Measurements from ENCODE around the gene PACRG.

DNA sequence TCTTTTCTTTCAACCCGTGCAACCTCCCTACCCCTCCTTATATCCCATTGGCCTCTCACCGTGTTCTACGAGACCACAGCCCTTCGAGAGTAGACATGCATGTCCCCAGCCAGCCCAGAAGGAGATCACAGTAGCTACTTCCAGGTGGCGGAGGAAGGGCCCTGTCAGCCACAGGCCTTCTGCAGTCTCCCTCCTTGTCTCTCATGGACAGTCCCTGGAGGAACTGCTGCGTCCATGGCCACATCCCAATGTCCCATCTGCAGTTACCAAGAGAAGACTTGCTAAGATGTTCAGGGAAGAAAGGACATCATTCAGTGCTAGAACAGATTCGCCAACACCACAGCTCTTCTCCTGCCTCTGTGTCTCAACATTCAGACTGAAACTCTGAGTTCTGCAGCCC is 625.2 kb downstream of the PACRG start:
- TF ChIP-seq EZH2 (IDR thresholded peaks at IDR 0.05; ENCODE audit: insufficient read depth, poor library complexity, severe bottlenecking) (no peak), EZH2phosphoT487 (IDR thresholded peaks at IDR 0.05; ENCODE audit: insufficient read depth, low read depth) (no peak)
